Measurements from ENCODE around the gene BARHL2. TPM values are rescaled to one million over a fixed set of nuclear protein-coding genes. Genes with fewer than 3 reads are reported as not detected.

The BARHL2 gene
- total and polyA plus RNA-seq, 10 of the 15 experiments (the other 5 are each of a cell fraction or from before 2014, with no cell fraction given) = not detected

DNA sequence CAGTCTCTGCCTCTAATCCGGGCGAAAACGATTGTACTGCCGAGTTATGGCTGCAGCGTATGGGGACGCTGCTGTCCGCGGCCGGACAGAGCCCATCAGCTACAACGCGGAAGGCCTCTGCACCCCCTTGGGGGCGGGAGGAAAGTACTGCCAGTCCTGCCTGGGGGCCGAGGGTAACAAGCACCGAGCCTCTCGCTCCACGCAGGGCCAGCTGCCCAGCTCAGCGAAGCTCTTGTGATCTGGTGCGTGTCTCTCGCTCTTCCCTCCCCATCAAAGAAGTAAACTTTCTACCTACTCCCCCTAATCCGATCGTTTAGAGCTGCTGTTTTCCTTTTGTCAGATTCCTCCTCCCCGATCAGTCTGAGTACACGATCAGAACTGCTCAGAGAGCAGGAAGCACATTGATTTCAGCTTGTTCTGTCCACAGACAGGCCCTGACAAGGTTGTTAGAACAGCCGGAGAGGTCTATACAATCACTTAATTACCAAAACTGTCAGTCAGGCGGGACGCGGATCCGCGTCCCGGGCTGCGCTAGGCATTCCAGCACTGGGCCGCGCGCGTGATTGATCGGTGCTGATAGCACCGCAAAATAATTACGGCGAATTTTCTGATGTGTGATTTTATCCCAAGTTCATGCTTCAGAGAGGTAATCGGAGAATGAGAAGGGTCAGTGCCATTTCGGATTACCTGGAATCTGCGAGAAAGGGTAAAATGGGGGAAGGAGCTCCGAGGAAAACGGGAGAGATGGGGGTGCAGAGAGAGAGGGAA lies 8.7 kb upstream of the BARHL2 start:
- RAD21 ChIA-PET (ENCODE audit: unreplicated experiment) = no interaction called here
- Histone ChIP-seq H3K27me3 (replicated peaks in 1 of 2; ENCODE audit: control insufficient read depth in 2 of 2, insufficient read depth in 2 of 2, low read length in 1 of 2) (peaks cover 9 to 36% of the 10 kb centered on the region in 2 experiments), H3K9ac (ENCODE audit: control insufficient read depth, insufficient read depth, low read length) (no peak overlapping the region), H3K4me3 (no peak overlapping the region), H4K20me1 (ENCODE audit: control insufficient read depth, insufficient read depth) (no peaks in the 10 kb centered on the region), H3K4me1 (ENCODE audit: control insufficient read depth, insufficient read depth, low read length) (no peaks in the 10 kb centered on the region), H3K9me3 (replicated peaks; ENCODE audit: control insufficient read depth, insufficient read depth, low read length) (peaks cover 3% of the 10 kb centered on the region; the same call in 2 of the 3 replicates), H3K36me3 (ENCODE audit: control insufficient read depth in 2 of 2, insufficient read depth in 2 of 2, low read length in 1 of 2) (no peaks in the 10 kb centered on the region), H2AFZ (ENCODE audit: control insufficient read depth, low read depth, low read length) (no peak overlapping the region), H3K27ac (ENCODE audit: control insufficient read depth, insufficient read depth) (no peak overlapping the region), H3K79me2 (ENCODE audit: control insufficient read depth, insufficient read depth, low read length) (no peaks in the 10 kb centered on the region), H3K4me2 (ENCODE audit: control insufficient read depth, insufficient read depth) (no peak overlapping the region)
- FAIRE-seq (no peak), DNase-seq (ENCODE audit: low read depth, low spot score) (no peak), ATAC-seq (no peak)
- in situ Hi-C loops (cut with MboI) (no loop called here), intact Hi-C loops (cut with micrococcal nuclease; ENCODE audit: unreplicated experiment) (loop anchor here (10.0 kb wide), 1 partner anchor 251 kb away; no protein-coding TSS in a partner anchor)
- BruUV-seq (replicated peaks) = no TSS peak
- POLR2A ChIA-PET = no interaction called here
- TF ChIP-seq IKZF2 (IDR thresholded peaks at IDR 0.05) (no peak), SUZ12 (IDR thresholded peaks at IDR 0.05; ENCODE audit: unreplicated experiment) (peak; percentile 52), SP1 (IDR thresholded peaks at IDR 0.05; ENCODE audit: low read depth, low read length) (no peak)
- SMC1A ChIA-PET (ENCODE audit: uncharacterized antibody, unreplicated experiment) = interaction anchor here (1.3 kb wide), 1 partner anchor 20 kb away, joined by 3 read pairs; no protein-coding TSS in a partner anchor
- WGBS (ENCODE audit: insufficient coverage, insufficient replicate concordance, low lambda C conversion rate, missing lambda C conversion rate) = 61% methylated on average over 44 of the region's 44 CpGs
- CTCF ChIA-PET = interaction anchor here (1.1 kb wide), 1 partner anchor 441 kb away, joined by 4 read pairs; no protein-coding TSS in a partner anchor

GRCh38 chr1:90724926-90725656 lies 8.0 kb upstream of the BARHL2 start:
- peaks cover 3% of the 10 kb centered on the region; the same call in 2 of the 3 replicates for H3K9me3 ChIP-seq (replicated peaks; ENCODE audit: control insufficient read depth, insufficient read depth, low read length)
- no peaks in the 10 kb centered on the region for H3K4me1 ChIP-seq (ENCODE audit: control insufficient read depth, insufficient read depth, low read length)
- no peaks in the 10 kb centered on the region for H4K20me1 ChIP-seq (ENCODE audit: control insufficient read depth, insufficient read depth)
- H3K79me2 ChIP-seq (ENCODE audit: control insufficient read depth, insufficient read depth, low read length) = no peaks in the 10 kb centered on the region
- H3K27ac ChIP-seq (ENCODE audit: control insufficient read depth, insufficient read depth) = no peak overlapping the region
- ChIA-PET RAD21 (ENCODE audit: unreplicated experiment) (no interaction called here), CTCF (interaction anchor here (1.3 kb wide), 1 partner anchor 233 kb away, joined by 4 read pairs; no protein-coding TSS in a partner anchor), SMC1A (ENCODE audit: uncharacterized antibody, unreplicated experiment) (interaction anchor here (1.3 kb wide), 1 partner anchor 20 kb away, joined by 3 read pairs; no protein-coding TSS in a partner anchor), POLR2A (no interaction called here)
- H3K4me2 ChIP-seq (ENCODE audit: control insufficient read depth, insufficient read depth) = no peak overlapping the region
- H3K4me3 ChIP-seq = no peak overlapping the region
- in situ Hi-C loops (cut with MboI) (loop anchor here (5.0 kb wide), 2 partner anchors 232 to 437 kb away; no protein-coding TSS in a partner anchor), intact Hi-C loops (cut with micrococcal nuclease; ENCODE audit: unreplicated experiment) (loop anchor here (5.0 to 10.0 kb wide), 2 partner anchors 250 to 613 kb away; no protein-coding TSS in a partner anchor)
- no peak for FAIRE-seq
- H3K9ac ChIP-seq (ENCODE audit: control insufficient read depth, insufficient read depth, low read length) = no peak overlapping the region
- H3K27me3 ChIP-seq (replicated peaks in 1 of 2; ENCODE audit: control insufficient read depth in 2 of 2, insufficient read depth in 2 of 2, low read length in 1 of 2) = peaks cover 9 to 33% of the 10 kb centered on the region in 2 experiments
- no peak for ATAC-seq
- WGBS (ENCODE audit: insufficient coverage, insufficient replicate concordance, low lambda C conversion rate, missing lambda C conversion rate) = 75% methylated on average over 45 of the region's 52 CpGs
- no peak for TF ChIP-seq ZBTB40 (IDR thresholded peaks at IDR 0.05; ENCODE audit: borderline replicate concordance)
- no peak for TF ChIP-seq FOS (IDR thresholded peaks at IDR 0.05; ENCODE audit: borderline replicate concordance, extremely low read depth, insufficient read length)
- peak; percentile 59 for TF ChIP-seq SUZ12 (IDR thresholded peaks at IDR 0.05; ENCODE audit: unreplicated experiment)
- TF ChIP-seq NRF1 (conservative IDR thresholded peaks at IDR 0.05; ENCODE audit: low read depth, low read length) = no peak
- no peak overlapping the region for H2AFZ ChIP-seq (ENCODE audit: control insufficient read depth, low read depth, low read length)
- H3K36me3 ChIP-seq (ENCODE audit: control insufficient read depth in 2 of 2, insufficient read depth in 2 of 2, low read length in 1 of 2) = no peaks in the 10 kb centered on the region
- no peak for DNase-seq (ENCODE audit: low read depth, low spot score)
- BruUV-seq (replicated peaks) = no TSS peak
